Measurements from ENCODE around the gene ERN1.

The ERN1 gene

DNA sequence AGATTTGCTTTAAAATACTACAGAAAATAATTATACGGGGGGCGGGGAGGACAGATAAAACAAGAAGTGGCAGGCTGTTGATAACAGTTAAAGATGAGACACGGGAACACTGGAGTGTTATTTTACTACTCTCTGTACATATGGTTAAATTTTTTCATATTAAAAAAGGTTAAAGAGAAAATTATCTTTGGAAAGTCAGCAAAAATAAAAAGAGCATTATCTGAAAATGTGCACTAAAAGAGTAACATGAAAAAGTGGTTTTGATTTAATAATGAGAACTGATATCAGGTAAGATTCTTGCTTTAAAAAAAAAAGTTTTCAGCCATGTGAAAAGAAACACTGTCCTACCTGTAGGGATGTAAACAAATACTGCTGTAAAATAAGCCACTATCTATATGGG, 46.9 kb downstream of the ERN1 start:
- no peak for DNase-seq

DNA sequence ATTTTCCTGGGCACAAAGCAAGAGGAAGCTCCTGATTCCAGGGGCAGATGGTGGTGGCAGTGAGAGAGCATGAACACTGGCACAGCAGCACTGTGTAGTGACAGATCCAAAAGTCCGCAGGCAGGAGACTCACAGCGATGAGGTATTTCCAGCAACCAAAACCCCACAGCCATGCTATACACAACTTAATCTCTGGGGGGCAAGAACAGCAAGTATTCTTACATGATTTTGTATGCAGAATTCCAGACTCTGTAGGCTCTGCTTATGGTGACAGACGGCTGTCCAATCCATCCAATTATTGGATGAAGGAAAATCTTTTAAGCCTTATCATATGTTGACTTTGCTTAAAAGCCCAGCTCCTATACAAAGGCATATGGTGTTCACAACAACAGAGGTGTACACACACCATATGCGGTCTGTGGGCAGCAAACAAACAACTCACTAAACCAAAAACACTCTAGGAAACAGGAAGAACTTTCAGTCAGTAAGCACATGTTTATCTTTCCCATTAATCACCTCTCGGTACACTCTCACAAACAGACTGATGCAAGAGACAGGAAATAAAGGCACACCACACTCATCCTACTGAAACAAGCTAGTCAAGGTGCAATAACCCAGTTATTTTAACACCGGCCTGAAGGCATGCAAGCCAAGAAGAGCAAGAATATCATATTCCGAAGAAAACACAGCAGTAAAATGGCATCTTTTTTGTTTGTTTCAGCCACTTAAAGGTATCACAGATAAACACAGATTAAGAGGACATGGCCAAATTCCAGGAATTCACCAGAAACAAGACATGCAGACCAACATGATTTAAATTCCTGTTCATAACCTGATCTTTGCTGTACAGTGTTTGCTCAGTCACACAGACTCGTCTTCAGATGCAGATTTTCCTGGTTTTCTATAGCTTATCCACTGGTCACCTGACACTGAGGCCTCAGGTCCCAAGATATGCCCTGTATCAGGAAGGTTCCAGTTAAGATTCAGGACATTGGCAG, 47.8 kb downstream of the ERN1 start:
- DNase-seq: peak; percentile 79

DNA sequence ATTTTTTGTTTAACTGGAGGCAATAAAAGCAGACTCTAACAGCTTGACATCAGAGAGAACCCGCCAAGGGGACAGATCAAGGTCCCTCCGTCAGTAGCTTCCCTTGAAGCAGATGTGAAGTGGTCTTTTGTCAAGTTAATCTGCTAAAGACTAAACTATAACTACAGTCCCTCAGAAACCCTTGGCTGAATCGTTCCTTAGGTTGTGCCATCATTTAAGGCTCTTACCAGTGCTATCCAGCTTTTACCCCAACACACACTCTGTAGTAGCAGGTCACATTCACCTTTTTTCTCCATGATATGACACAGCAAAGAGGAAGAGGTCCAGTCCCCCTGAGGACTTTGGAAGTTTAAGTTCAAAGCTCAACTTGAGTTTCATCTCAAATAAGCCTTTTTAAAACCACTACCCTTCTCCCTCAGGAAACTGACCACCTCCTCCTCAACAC, 49.7 kb downstream of the ERN1 start:
- no peak for DNase-seq

DNA sequence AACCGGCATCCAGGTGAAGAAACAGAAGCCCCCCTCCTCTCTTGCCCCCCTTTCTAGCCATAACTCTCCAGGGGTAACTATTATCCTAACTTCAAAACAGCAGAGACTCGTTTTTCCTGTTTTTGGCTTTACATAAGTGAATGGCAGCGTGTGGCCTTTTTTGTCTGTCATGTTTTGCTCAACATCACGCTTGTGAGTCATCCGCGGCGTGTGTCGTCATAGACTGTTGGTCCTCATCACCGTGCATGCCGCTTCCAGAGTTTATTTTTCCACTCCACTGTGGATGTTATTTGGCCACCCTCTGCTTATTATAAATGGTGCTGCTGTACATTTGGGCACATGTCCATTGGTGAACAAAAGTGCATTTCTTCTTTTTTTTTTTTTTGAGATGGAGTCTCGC, 52.6 kb downstream of the ERN1 start:
- no peak for DNase-seq

DNA sequence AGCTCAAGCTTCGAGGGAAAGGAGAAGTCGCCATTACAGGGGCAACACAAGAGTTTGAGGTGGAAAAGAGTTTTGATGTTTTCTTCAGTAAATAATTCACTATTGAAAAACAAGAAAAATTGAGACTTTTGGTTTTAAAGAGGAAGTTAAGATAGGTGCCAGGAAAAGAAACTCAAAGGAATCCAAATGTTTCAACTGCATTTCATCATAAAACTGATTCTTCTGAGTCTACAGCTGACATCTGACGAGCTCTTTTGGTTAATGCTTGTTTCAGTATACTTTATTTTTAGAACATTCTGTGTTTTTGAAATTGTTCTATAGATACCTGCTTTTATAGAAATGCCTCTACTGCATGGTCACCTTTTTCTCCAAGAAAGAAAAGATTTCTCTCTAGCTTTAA, 54.0 kb downstream of the ERN1 start:
- DNase-seq: peak; percentile 38

DNA sequence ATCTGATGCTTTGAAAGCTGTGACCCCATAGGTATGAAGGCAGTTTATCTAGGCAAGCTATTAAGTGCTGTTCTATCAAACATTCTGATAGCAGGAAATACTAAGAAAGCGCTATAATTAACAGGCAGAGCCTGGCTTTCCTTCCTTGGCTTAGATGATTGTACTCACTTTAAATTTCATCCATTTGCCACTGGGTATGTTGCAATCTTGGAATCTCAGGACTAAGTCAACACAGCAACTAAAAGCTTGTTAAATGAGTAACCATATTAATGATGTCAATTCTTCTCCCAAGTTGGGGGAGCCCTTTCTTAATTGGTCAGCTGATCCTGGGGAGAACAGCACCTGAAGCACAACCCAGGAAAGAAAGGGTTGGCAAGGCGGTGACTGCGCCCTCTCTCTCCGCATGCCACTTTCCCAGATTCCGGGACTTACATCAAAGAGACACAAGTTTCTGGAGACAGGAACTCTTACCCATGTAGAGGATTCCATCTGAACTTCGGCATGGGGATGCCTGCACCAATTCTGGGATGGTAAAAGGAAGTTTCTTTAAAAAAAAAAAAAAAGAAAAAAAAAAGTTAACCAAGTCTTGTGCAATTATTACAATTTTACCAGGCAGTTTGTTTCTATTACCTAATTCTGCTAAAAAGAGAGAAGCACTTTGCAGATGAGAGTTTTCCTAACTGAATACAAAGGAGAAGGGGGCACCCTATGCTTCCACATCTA, 55.1 kb downstream of the ERN1 start:
- peak; percentile 63 for DNase-seq

DNA sequence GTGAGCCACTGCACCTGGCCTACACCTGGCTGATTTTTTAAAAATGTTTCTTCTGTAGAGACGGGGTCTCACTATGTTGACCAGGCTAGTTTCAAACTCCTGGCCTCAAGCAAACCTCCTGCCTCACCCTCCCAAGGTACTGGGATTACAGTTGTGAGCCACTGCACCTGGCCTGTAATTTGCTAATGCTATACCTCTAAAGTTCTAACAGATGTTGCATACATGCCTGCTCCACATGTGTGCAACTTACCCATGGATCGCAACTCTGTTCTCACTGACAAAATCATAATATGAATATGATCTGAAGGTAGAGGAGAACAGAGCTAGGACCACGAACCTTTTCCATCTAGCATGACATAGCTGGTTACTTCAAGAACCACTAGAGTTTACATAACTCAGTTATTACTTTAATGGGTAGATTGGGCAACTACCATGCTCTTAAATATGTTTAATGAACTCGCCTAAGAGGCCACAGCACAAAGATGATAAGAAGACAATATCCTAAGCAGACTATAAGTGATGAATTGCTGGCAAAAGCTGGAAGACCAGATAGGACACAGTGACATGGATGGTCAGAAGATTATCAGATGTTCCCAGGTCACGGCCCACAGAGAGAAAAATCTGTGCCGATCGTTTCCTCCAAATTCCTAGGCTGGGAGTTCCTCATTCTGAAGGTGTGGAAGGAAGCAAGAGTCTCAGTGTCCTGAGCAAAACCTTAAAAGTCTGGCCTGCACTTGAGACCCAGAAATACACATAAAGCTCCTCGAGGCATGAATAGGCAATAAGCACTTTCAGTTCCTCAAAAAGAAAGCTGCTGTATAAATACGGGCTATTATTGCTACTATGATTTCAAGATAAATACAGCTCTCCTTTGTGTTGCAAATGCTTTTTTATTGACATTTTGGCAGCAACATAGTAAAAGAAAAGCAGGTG, 55.9 kb downstream of the ERN1 start:
- DNase-seq: no peak

DNA sequence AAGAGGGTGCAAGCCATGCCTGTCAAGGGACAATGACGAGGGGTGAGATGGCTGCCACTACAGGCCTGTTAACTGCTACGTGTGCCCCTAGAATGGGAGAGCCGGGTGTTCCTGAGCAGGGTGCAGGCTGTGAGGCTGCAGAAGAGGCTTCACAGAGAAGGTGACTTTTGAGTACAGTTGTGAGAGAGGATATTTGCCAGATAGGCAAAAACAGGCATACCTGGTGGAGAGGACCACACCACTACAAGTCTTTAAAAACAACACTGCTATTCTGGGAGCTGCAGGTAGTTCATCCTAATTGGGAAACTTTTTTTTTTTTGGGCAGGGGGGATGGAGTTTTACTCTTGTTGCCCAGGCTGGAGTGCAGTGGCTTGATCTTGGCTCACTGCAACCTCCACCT, 58.8 kb downstream of the ERN1 start:
- no peak for DNase-seq

DNA sequence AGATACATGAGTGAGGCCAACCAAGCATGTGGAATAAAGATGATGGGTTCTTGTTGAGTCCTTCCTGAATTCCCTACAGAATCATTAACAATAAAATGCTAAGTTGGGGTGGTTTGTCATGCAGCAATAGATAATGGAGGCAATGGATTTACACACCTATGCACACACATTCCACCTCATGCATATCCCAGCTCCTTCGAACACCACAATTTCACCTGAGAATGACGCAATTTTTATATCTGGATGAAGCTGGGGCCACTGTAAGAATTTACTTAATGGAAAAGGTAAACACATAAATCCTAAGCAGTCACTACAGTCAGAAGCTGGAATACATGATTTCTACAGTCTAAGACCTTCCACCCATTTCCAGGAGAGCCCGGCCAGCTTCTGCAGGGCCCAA, 59.7 kb downstream of the ERN1 start:
- DNase-seq: no peak

DNA sequence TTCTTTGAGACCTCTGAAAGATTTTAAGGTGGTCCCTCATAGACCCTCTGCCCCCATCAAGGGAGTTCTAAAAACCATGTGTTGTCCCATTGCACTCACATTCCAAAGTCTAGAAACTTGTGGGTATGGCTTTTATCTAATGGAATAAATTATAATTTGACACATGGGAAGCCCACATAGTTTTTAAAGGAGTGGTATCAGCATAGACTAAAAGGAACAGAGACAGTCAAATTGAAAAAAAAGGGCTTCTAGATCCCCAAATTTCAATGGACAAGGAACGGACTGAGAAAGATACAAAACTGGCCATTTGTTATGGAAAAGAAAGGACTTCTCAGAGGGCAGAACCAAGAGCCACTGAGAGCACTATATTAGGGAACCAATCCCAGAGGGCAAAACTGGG, 60.8 kb downstream of the ERN1 start:
- no peak for DNase-seq

DNA sequence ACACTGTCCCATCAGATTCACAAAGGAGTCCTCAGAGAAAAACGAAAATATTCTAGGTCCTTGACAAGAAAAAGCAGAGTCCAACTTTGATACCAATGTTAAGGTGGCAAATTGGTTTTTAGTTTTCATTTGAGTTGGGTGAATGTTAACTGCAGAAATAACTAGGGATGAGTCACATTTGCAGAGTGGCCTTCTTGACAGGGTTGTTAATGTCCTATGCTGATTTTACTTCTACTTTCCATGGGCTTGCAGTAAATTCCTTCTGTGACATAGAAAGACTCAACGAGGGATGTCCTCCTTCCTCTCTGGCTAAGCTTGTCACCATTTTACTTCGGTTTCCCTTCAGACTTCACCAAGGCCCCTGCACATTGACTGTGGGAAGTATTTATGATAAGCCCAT, 62.3 kb downstream of the ERN1 start:
- DNase-seq: no peak

DNA sequence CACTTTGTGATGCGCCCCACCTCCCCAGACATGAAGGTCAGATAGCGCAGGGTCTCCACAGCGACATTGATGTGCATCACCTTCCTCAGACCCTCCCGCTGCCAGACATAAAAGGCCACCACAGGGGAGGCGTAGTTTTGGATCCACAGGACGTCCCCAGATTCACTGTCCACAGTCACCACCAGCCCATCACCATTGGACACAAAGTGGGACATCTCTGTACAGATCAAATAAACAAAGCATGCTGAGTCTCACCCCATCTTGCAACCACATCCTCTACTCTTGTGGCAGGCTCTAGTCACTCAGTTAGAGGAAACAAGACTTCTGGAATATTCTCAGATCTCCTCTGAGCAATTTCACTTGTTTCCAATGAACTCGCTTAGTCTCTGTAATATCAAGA, 63.2 kb downstream of the ERN1 start:
- DNase-seq: no peak

DNA sequence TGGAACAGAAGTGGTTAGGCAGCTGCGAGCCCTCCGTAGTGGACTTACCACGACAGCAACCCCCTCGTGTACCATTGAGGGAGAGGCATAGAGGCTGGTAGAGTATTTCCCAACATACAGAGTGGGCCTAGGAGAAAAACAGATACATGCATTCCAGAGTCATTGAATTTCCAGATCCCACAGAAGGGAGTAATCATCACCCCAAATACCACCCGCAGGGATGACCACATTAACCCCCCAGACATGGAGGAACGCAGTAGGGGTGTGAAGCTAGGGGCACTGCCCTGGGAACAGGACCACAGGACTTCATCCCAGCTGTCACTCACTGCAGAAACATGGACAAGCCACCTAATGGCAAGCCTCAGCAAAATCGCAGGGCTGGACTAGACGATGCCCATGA, 64.8 kb downstream of the ERN1 start:
- no peak for DNase-seq

DNA sequence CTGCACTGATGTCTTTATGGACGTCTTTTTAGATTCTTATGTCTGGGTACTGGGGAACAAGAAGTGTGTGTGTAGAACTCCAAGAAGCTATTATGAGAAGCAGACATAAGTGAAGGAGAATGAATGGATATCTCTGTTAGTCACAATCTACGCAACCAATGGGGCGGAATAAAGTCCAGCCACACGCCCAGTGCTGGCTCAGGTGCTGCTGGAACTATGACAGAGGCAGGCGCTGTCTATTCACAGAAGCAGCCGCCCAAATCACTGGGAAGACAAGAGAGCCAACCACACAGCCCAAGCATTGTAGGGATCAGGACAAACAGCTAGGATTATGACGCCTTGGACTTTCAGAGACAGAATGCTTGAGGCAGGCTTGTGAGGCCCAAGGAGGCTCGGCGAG, 65.6 kb downstream of the ERN1 start:
- DNase-seq: no peak

DNA sequence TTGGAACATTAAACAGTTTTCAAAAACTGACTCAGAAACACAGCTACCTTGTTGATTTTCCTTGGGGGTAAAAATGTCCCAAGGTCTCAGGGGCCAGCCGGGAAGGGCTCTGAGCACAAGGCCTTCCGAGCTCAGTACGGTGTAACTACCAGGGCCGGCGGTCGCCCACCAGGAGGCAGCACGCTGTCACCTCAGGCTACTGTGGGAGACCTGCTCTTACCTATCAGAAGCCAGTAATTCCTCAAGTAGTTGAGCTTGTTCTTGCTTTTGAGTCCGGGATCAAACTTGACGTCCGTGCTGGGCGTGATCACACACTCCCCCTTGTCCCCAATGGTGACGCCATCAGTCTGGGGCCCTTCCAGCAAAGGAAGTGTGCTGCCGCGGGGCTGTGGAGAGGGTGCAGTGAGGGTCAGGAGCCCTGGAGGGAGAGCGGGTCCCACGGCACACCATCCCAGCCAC, 66.1 kb downstream of the ERN1 start:
- DNase-seq: no peak

DNA sequence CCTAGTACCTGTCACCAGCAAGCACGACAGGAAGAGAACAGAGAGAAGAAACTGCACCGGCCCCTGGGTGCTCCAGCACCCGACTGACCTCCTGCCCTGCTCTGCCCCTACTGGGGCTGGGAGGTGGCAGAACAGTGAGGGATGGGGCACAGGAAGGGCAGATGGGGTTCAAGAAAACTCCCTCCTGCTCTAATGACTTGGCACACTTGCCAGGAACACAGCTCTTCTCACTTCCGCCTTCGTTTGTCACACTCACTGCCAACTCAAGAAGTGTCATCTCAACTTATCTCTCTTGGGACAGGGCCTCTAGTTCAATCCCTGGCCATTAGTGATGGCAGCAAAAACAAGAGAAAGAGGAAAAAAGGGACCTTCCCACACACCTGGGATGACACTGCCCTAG, 66.9 kb downstream of the ERN1 start:
- no peak for DNase-seq

DNA sequence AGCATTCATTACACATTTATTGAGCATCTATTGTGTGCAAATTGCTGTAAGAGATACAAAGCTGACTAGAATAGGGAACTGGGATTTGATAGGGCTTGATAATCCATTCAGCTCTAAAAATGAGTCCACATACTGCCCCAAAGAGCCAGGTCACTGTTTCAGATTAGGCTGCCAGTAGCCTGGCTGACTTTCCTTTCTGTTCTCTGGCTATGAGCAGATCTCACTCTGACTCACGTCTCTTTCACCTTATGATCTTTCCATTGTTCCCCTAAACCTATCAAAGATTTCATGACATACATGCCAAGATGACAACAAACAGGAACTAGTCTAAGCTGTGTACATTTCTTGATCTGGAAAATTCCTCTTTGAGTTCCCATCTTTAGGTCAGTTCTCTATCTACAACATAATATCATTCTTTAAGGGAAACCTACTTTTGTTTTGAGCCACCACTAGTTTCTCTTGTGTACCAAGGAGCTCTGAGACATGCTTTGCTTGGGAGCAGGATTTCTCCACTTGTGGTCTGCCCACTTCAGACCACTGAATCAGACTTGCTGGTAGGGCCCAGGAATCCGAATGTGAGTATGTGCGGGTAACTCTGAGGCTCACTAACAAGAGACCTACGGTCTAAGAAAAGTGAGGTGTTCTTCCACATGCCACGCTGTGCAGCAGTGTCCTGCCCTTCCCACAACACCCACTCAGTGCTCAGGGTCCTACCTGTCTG, 68.6 kb downstream of the ERN1 start:
- DNase-seq: no peak

DNA sequence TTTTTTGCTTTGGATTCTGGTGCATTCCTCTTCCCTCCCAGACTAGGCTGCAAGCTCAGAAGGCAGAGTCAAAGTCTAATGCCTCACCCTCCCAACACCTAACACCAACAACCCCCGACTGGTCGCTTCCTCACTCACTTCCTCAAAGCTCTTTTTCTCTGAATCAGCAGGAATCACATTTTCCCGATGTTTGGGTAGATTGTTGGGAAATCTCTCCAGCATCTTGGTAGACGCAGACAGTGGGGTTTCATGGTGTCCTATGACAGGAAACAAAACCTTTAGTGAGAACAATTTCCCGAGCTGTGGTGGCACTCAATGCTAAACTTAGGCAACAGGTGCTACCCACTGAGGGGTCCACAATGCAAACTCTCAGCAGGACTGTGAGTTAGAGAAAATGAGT, 69.6 kb downstream of the ERN1 start:
- no peak for DNase-seq

DNA sequence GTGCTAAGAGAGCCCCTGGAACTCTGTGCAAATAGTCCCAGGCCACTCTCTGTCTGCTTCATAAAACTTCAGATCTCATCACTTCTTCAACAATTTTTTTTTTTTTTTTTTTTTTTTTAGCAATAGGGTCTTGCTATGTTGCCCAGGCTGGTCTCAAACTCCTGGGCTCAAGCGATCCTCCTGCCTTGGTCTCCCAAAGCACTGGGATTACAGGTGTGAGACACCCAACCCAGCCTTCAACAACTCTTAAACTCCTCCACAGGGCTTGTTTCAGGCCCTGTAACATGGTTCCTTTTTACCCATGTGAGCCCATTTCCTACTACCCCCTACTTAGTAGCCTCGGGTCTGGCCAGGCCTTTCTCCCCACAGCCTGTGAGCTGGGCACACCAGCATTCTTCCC, 70.2 kb downstream of the ERN1 start:
- no peak for DNase-seq

DNA sequence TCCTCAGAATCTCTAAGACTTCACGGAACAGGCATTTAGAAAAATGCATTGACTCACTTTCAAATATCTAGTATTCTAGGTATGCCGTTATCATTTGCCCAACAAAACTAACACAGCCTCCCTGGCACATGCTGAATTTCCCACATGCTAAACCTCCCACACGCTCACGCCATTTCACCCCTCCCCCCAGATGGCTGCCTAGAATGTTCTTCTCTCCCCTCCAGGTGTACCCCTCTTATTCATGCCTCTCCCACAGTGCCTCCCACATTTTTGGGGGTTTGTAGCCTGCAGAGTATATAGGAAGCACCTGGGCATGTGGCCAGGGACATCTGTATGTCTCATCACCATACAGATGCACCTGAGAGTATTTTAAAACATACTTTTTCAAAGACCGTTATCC, 71.3 kb downstream of the ERN1 start:
- no peak for DNase-seq

DNA sequence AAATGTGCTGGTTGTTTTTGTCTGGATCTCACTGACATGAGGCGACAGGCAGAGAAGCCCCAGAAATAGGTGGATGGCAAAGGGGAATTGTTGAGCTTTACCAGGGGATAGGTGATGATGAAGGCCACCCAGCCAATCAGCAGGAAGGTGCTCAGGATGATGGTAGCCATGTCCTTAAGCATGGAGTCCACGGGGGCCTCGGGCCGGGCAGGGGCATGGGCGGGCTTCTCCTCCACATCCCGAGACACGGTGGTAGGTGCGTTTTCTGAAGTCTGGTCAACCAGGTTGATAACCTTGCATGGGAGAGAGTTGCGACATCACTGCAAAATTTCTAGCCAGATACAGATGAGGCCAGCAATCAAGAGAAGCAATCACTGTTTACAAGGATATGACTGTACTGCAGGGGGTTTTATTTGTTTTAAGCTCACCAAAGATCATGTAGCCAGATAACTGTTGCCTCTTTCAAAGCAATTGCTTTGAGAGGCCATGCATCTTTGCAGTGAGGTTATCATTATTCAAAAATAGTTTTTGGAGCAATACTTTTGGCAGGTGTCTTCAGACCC, 72.2 kb downstream of the ERN1 start:
- no peak for DNase-seq
